ENCODE results near the gene NOTCH1. TPM values are rescaled to one million over a fixed set of nuclear protein-coding genes. Genes with fewer than 3 reads are reported as not detected.

Gene NOTCH1
- total RNA-seq, 1 experiment from 2014 or later, result 39.2 TPM

DNA sequence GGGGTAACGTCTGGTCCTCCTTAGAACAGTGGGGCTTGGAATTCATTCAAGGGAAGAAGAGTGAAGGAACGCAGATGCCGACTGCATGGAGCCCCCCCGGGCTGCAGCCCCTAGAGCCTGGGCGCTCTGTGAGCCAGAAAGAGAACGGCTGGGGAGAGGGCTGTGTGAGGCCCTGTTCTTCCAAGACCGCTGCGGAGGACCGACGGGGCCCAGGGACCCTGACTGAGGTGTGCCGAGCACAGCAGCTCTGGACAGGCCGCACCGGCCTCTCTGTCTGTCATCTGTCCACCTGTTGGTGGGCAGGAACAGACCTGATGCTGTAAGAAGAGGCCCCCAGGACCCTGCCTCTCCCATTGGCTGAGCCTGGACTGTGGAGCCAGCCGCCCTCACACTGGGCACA is 7.7 kb upstream of the NOTCH1 start:
- intact Hi-C loops (cut with micrococcal nuclease; ENCODE audit: unreplicated experiment), result no loop called here
- CTCF ChIA-PET, result no interaction called here
- Histone ChIP-seq H3K9me3 (ENCODE audit: insufficient read depth, low read depth) (no peaks in the 10 kb centered on the region), H4K20me1 (ENCODE audit: insufficient read depth) (no peaks in the 10 kb centered on the region), H3K27ac (no peak overlapping the region), H3K4me2 (no peak overlapping the region), H3F3A (ENCODE audit: insufficient read depth, low read depth) (peaks cover 22% of the 10 kb centered on the region; the same call in 1 of the 2 replicates), H3K4me1 (replicated peaks; ENCODE audit: insufficient read depth) (peaks cover 35% of the 10 kb centered on the region), H2AFZ (no peak overlapping the region), H3K9me2 (ENCODE audit: insufficient read depth) (no peaks in the 10 kb centered on the region), H3K36me3 (ENCODE audit: low read depth) (no peaks in the 10 kb centered on the region), H3K27me3 (ENCODE audit: insufficient read depth, low read depth) (no peaks in the 10 kb centered on the region), H3K79me2 (ENCODE audit: low read depth) (no peaks in the 10 kb centered on the region), H3K4me3 (no peak overlapping the region)
- no peak for TF ChIP-seq EZH2 (IDR thresholded peaks at IDR 0.05; ENCODE audit: low read depth)
- TF ChIP-seq CTCF (conservative IDR thresholded peaks at IDR 0.05), result no peak
- BruUV-seq (replicated peaks), result no TSS peak
- POLR2A ChIA-PET (ENCODE audit: unreplicated experiment), result no interaction called here
- no peak for DNase-seq

GRCh38 chr9:136552117-136552703 is 6.4 kb upstream of the NOTCH1 start:
- Histone ChIP-seq H2AFZ (no peak overlapping the region), H3K4me3 (no peak overlapping the region), H3K9me2 (ENCODE audit: insufficient read depth) (no peaks in the 10 kb centered on the region), H3K4me1 (replicated peaks; ENCODE audit: insufficient read depth) (peaks cover 37% of the 10 kb centered on the region), H3K4me2 (no peak overlapping the region; the same call in 1 of the 2 replicates), H3K79me2 (ENCODE audit: low read depth) (no peaks in the 10 kb centered on the region), H3K27ac (peak overlapping the region; percentile 28; the same call in 1 of the 2 replicates), H3F3A (ENCODE audit: insufficient read depth, low read depth) (peaks cover 12% of the 10 kb centered on the region; the same call in 1 of the 2 replicates), H3K9me3 (ENCODE audit: insufficient read depth, low read depth) (no peaks in the 10 kb centered on the region), H3K36me3 (ENCODE audit: low read depth) (no peaks in the 10 kb centered on the region), H4K20me1 (ENCODE audit: insufficient read depth) (no peaks in the 10 kb centered on the region), H3K27me3 (ENCODE audit: insufficient read depth, low read depth) (no peaks in the 10 kb centered on the region)
- no peak for DNase-seq
- ChIA-PET POLR2A (ENCODE audit: unreplicated experiment) (no interaction called here), CTCF (no interaction called here)
- TF ChIP-seq CTCF (conservative IDR thresholded peaks at IDR 0.05) (no peak), EZH2 (IDR thresholded peaks at IDR 0.05; ENCODE audit: low read depth) (no peak)
- TSS peak; percentile 5 for BruUV-seq (replicated peaks)
- intact Hi-C loops (cut with micrococcal nuclease; ENCODE audit: unreplicated experiment), result no loop called here

DNA sequence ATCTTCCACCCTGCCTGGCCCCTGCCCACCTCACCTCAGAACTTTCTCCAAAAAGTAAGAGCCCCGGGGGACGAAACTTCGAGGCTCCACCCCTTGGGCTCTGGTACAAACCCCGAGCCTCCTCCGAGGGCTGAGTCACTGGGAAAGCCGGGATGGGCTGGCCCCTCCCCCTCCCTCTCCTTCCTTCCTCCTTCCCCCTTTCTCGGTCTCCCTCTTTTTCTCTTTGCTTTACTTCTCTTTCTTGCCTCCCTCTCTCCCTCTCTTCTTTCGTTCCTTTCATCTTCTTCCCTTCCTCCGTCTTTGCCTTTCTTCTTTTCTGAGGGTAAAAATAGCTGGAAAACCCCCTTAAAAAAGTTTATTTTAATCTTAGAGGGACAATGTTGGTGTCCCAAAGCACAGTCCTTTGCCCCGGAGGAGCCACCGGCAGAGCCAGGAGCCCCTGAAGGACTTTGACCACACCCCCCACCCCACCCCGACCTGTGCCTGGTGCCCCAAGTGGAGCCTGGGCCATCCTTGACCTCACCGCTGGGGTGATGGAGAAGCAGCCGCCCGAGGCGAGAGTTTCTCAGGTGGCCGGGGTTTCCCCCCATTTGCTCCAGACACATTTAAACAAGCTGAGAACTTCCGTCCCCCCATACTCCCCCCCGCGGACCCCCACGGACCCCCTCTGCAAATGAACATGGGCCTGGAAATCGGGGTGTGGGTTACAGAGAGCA is 5.7 kb upstream of the NOTCH1 start:
- Histone ChIP-seq H3K4me1 (replicated peaks; ENCODE audit: insufficient read depth) (peaks cover 36% of the 10 kb centered on the region), H3K4me2 (peak overlapping the region; percentile 81), H3K4me3 (peak overlapping the region; percentile 44; the same call in 1 of the 2 replicates), H3F3A (ENCODE audit: insufficient read depth, low read depth) (peaks cover 13% of the 10 kb centered on the region; the same call in 1 of the 2 replicates), H3K79me2 (ENCODE audit: low read depth) (no peaks in the 10 kb centered on the region), H2AFZ (no peak overlapping the region), H3K9me3 (ENCODE audit: insufficient read depth, low read depth) (no peaks in the 10 kb centered on the region), H3K36me3 (ENCODE audit: low read depth) (no peaks in the 10 kb centered on the region), H4K20me1 (ENCODE audit: insufficient read depth) (no peaks in the 10 kb centered on the region), H3K27me3 (ENCODE audit: insufficient read depth, low read depth) (no peaks in the 10 kb centered on the region), H3K9me2 (ENCODE audit: insufficient read depth) (no peaks in the 10 kb centered on the region), H3K27ac (peak overlapping the region; percentile 71)
- BruUV-seq (replicated peaks), result no TSS peak
- intact Hi-C loops (cut with micrococcal nuclease; ENCODE audit: unreplicated experiment), result no loop called here
- ChIA-PET CTCF (no interaction called here), POLR2A (ENCODE audit: unreplicated experiment) (no interaction called here)
- no peak for TF ChIP-seq EZH2 (IDR thresholded peaks at IDR 0.05; ENCODE audit: low read depth)
- peak; percentile 64 to 75 for DNase-seq
